Motor neuron (in vitro differentiated cells): ENCODE measurements around the gene HEPN1. TPM values are rescaled to one million over a fixed set of nuclear protein-coding genes. Genes with fewer than 3 reads are reported as not detected.
"Not testable (repeated sequence)": the region's sequence is repeated elsewhere in the genome, so short reads cannot be mapped to it uniquely, and the experiment has no call there.

ENCODE experiments used
- ATAC-seq, 8 experiments: fragments of 200-7000 bp; cut with Tn5 transposase; replicated peaks in 6 of 8; 2 replicates each; pipeline ENCODE4 v1.8.0; 2021; ENCODE audit warnings: mild to moderate bottlenecking in 8 of 8, moderate library complexity in 8 of 8
- H3K27ac ChIP-seq, 2 donors: fragments of 250-450 bp; sonication (Bioruptor Pico); 2 replicates each; pipeline ENCODE4 v1.9.0; 2021; ENCODE audit warnings: antibody characterized with exemption in 2 of 2, mild to moderate bottlenecking in 2 of 2, moderate library complexity in 1 of 2
- H3K4me1 ChIP-seq, 2 donors: fragments of 250-450 bp; sonication (Bioruptor Pico); replicated peaks in 1 of 2; 2 replicates each; pipeline ENCODE4 v1.6.1; 2021; ENCODE audit warnings: antibody characterized with exemption in 2 of 2, mild to moderate bottlenecking in 2 of 2, moderate library complexity in 1 of 2
- H3K4me3 ChIP-seq, 5 donors: fragments of 250-450 bp; sonication (Bioruptor Pico); 2 replicates each; pipeline ENCODE4 v1.9.0; 2021; ENCODE audit warnings: antibody characterized with exemption in 5 of 5, mild to moderate bottlenecking in 5 of 5, moderate library complexity in 4 of 5
- WGBS, 10 experiments: fragments of 450-650 bp; shearing (Covaris generic); methylation state at CpG; one replicate each; pipeline ENCODE4 v1.0.0; 2022; 5-methylcytosine and 5-hydroxymethylcytosine counted together
- in situ Hi-C, 9 experiments: fragments of 400-800 bp; cut with MboI; loops; one replicate each; pipeline ENCODE4 v1.15.0; 2021; ENCODE audit warnings: low sequenced_read_pairs in 9 of 9, low pct_unique_long_range_greater_than_20kb in 2 of 9; ENCODE audit not compliant: unreplicated experiment in 9 of 9
- total RNA-seq, 8 experiments: library from RNA; unstranded; fragments of 300-600 nt; gene quantifications; 2 replicates each; pipeline versions ENCODE4 v1.2.3 to v1.2.4, GENCODE V29; 2022

HEPN1 gene
- total RNA-seq, 8 experiments from 2014 or later, result 12.8 TPM; not detected in 7

- WGBS, 10 experiments, result 74 to 100% (median 86%) methylated on average over 1 to 11 of the region's 13 CpGs; no CpG with 5 or more reads in 3 of the 10 experiments
- in situ Hi-C loops, result loop anchor here in 2 of 9 experiments (25.0 kb wide), 3 partner anchors 169 to 444 kb away; no protein-coding TSS in a partner anchor
- H3K4me3 ChIP-seq, ATAC-seq, H3K4me1 ChIP-seq, H3K27ac ChIP-seq: not testable (repeated sequence)
These were observed 49.1 kb downstream of the HEPN1 start for GRCh38 chr11:124968197-124968596.

Other genes with a start within 250 kb of the HEPN1 start
- gene SIAE, start 245.5 kb upstream of the HEPN1 start, total RNA-seq, result 10 to 100 TPM in 4 of 8 experiments, 1 to 10 TPM in 4; 3.2 to 78.6 (median 15.5) TPM
- 10 to 100 TPM; 13.7 to 71.4 (median 20.1) TPM for gene SPA17, start 245.3 kb upstream of the HEPN1 start, total RNA-seq
- 10 to 100 TPM in 3 of 8 experiments, 1 to 10 TPM in 2, under 1 TPM in 3; 0.49 to 34.2 (median 2.6) TPM for gene NRGN, start 179.3 kb upstream of the HEPN1 start, total RNA-seq
- gene VSIG2, start 167.0 kb upstream of the HEPN1 start, total RNA-seq, result 1 to 10 TPM in 2 of 8 experiments, under 1 TPM in 3, not detected in 3; 0.17 to 2.0 (median 0.90) TPM
- gene ESAM, start 157.0 kb upstream of the HEPN1 start, total RNA-seq, result 1 to 10 TPM in 3 of 8 experiments, under 1 TPM in 5; 0.11 to 9.3 (median 0.67) TPM
- gene MSANTD2, start 118.8 kb upstream of the HEPN1 start, total RNA-seq, result 10 to 100 TPM in 7 of 8 experiments, 1 to 10 TPM in 1; 9.8 to 53.9 (median 14.8) TPM
- 10 to 100 TPM in 5 of 8 experiments, 1 to 10 TPM in 3; 6.3 to 43.6 (median 15.9) TPM for gene ROBO3, start 53.8 kb upstream of the HEPN1 start, total RNA-seq
- 1 to 10 TPM in 2 of 8 experiments, under 1 TPM in 5, not detected in 1; 0.05 to 1.9 (median 0.73) TPM for gene ROBO4, start 21.4 kb upstream of the HEPN1 start, total RNA-seq
- 10 to 100 TPM in 1 of 8 experiments, under 1 TPM in 5, not detected in 2; 0.05 to 14.0 (median 0.12) TPM for gene HEPACAM, start 16.8 kb downstream of the HEPN1 start, total RNA-seq
- 1 to 10 TPM in 7 of 8 experiments, under 1 TPM in 1; 0.87 to 4.7 (median 2.5) TPM for gene CCDC15, start 35.0 kb downstream of the HEPN1 start, total RNA-seq
- gene SLC37A2, start 144.1 kb downstream of the HEPN1 start, total RNA-seq, result 1 to 10 TPM in 2 of 8 experiments, under 1 TPM in 6; 0.46 to 3.2 (median 0.75) TPM
- 10 to 100 TPM; 13.8 to 31.4 (median 23.2) TPM for gene TMEM218, start 192.4 kb downstream of the HEPN1 start, total RNA-seq
- 10 to 100 TPM in 2 of 8 experiments, 1 to 10 TPM in 4, under 1 TPM in 2; 0.25 to 18.0 (median 9.1) TPM for gene PKNOX2, start 245.5 kb downstream of the HEPN1 start, total RNA-seq